Gastroesophageal sphincter (tissue), 3 donors: ENCODE data around the gene RAB23.

Experiments
- POLR2A ChIP-seq, 2 donors: fragments of 450-650 bp; IDR thresholded peaks; one replicate each; pipeline ENCODE4 v1.6.1; 2017; ENCODE audit warnings: antibody characterized with exemption in 2 of 2, mild to moderate bottlenecking in 2 of 2, moderate library complexity in 1 of 2
- TF ChIP-seq, protein P1 (sequence below), 4 experiments: fragments of 200-600 bp in 2 of 4; fragments of 450-650 bp in 2 of 4; sonication (generic) in 1 of 4; IDR thresholded peaks; one replicate each; pipeline ENCODE4 v1.5.1; 2017 to 2019; ENCODE audit warnings: antibody characterized with exemption in 4 of 4, mild to moderate bottlenecking in 2 of 4, moderate library complexity in 2 of 4

DNA sequence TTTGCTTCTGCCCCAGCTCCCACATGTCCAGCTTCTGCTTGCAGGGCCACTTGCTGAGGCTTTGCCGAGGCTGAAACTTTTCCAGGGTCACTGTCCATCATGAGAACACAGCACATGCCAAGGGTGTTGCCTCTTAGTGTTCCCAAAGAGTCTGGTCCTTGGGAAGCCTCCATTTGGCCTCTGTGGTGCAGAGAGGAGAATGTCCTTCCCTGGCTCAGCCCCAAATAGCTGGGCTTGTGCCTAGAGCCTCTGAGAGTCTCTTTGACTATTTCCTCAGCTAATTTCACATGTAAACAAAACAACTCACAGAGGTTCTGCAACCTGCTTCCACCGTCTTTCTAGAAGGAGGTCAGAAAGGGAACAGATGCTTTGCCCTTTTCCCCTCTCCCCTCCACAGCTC is 40.4 kb upstream of the RAB23 start:
- TF ChIP-seq POLR2A (IDR thresholded peaks at IDR 0.05) = no peak
- TF ChIP-seq, protein P1, sequence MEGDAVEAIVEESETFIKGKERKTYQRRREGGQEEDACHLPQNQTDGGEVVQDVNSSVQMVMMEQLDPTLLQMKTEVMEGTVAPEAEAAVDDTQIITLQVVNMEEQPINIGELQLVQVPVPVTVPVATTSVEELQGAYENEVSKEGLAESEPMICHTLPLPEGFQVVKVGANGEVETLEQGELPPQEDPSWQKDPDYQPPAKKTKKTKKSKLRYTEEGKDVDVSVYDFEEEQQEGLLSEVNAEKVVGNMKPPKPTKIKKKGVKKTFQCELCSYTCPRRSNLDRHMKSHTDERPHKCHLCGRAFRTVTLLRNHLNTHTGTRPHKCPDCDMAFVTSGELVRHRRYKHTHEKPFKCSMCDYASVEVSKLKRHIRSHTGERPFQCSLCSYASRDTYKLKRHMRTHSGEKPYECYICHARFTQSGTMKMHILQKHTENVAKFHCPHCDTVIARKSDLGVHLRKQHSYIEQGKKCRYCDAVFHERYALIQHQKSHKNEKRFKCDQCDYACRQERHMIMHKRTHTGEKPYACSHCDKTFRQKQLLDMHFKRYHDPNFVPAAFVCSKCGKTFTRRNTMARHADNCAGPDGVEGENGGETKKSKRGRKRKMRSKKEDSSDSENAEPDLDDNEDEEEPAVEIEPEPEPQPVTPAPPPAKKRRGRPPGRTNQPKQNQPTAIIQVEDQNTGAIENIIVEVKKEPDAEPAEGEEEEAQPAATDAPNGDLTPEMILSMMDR (IDR thresholded peaks at IDR 0.05) = no peak
